Natural killer cell (primary cell): ENCODE data around the gene CCSER2. TPM values are rescaled to one million over a fixed set of nuclear protein-coding genes. Genes with fewer than 3 reads are reported as not detected.

Source experiments
- ATAC-seq, 3 donors: fragments of 150-1000 bp in 2 of 3; fragments of 200-7000 bp in 1 of 3; cut with Tn5 transposase; 1 replicate in 1 of 3; 2 replicates in 2 of 3; pipeline ENCODE4 v1.10.0; 2021; ENCODE audit warnings: mild to moderate bottlenecking in 2 of 3, moderate library complexity in 2 of 3
- DNase-seq, 2 donors: peaks; one replicate each; pipeline versions ENCODE4 v3.0.0 to v3.0.0-alpha.2; 2013 to 2021; ENCODE audit warnings: mixed read lengths in 1 of 2
- H3K27ac ChIP-seq: one replicate; pipeline ENCODE4 v1.5.1; 2013; ENCODE audit warnings: mild to moderate bottlenecking, low read length
- H3K27me3 ChIP-seq: one replicate; pipeline ENCODE4 v1.6.1; 2013; ENCODE audit warnings: low read length; ENCODE audit not compliant: control insufficient read depth, insufficient read depth
- H3K36me3 ChIP-seq: one replicate; pipeline ENCODE4 v1.6.1; 2013; ENCODE audit warnings: low read length; ENCODE audit not compliant: control insufficient read depth, insufficient read depth
- H3K4me1 ChIP-seq: one replicate; pipeline ENCODE4 v1.6.1; 2013; ENCODE audit warnings: low read length; ENCODE audit not compliant: control insufficient read depth, insufficient read depth
- H3K4me3 ChIP-seq: one replicate; pipeline ENCODE4 v1.5.1; 2013; ENCODE audit warnings: low read length
- H3K9me3 ChIP-seq: one replicate; pipeline ENCODE4 v1.6.1; 2013; ENCODE audit warnings: low read length; ENCODE audit not compliant: control insufficient read depth, insufficient read depth
- H3K27ac Mint-ChIP-seq, 2 donors: one replicate each; pipeline ENCODE4 v1.8.0; 2022; ENCODE audit warnings: mild to moderate bottlenecking in 2 of 2, mixed read lengths in 2 of 2, moderate library complexity in 1 of 2
- H3K27me3 Mint-ChIP-seq, 2 donors: one replicate each; pipeline ENCODE4 v1.8.0; 2022; ENCODE audit warnings: low read depth in 2 of 2, mixed read lengths in 2 of 2
- H3K36me3 Mint-ChIP-seq: one replicate; pipeline ENCODE4 v1.8.0; 2022; ENCODE audit warnings: mixed read lengths
- H3K4me1 Mint-ChIP-seq, 2 donors: one replicate each; pipeline ENCODE4 v1.8.0; 2022; ENCODE audit warnings: mixed read lengths in 2 of 2
- H3K4me3 Mint-ChIP-seq: one replicate; pipeline ENCODE4 v1.8.0; 2022; ENCODE audit warnings: mild to moderate bottlenecking, moderate library complexity, mixed read lengths
- H3K9me3 Mint-ChIP-seq, 2 donors: one replicate each; pipeline ENCODE4 v1.8.0; 2022; ENCODE audit warnings: mixed read lengths in 2 of 2
- whole genome bisulfite sequencing: methylation state at CpG from one replicate; pipeline ENCODE4 v1.1.7; 2013; ENCODE audit warnings: missing lambda C conversion rate; ENCODE audit not compliant: insufficient coverage; 5-methylcytosine and 5-hydroxymethylcytosine counted together
- intact Hi-C: fragments of 100-400 bp; cut with micrococcal nuclease; formaldehyde crosslinking; loops from one replicate; pipeline ENCODE4 v1.14.2; 2022
- total RNA-seq, 4 donors: library from RNA; stranded (reverse); fragments of 120-200 nt in 1 of 4; gene quantifications; one replicate each; pipeline versions ENCODE4 v1.2.3 to v1.2.4, GENCODE V29; 2013 to 2022
- TF ChIP-seq, protein P1 (sequence below): fragments of 200-600 bp; IDR thresholded peaks from one replicate; pipeline ENCODE4 v1.8.0; 2022; ENCODE audit warnings: antibody characterized with exemption

CCSER2 gene
- total RNA-seq, 3 donors from 2014 or later (not counting 1 experiment from before 2014, with no cell fraction given): 125 to 158 (median 146) TPM

DNA sequence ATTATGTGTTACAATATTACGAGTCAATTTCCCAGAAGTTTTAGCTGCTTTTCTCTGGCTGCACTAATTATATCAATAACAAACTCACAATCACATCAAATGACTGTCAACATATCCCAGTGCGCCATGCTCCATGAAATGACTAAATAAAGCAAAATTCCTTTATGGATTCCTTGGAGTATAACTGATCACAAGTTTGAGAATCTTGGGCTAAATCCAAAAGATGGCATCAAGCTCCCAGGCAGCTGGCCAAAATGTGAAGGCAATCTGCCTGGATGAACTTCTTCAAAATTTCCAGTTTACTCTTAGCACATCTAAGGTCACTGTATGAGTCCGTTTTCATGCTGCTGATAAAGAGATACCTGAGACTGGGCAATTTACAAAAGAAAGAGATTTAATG lies 210.8 kb downstream of the CCSER2 start:
- Histone ChIP-seq H3K9me3 (no peaks in the 10 kb centered on the region), H3K27me3 (peaks cover 3% of the 10 kb centered on the region), H3K36me3 (no peaks in the 10 kb centered on the region), H3K4me3 (no peak overlapping the region), H3K4me1 (peaks cover 11% of the 10 kb centered on the region), H3K27ac (no peak overlapping the region)
- Mint-ChIP-seq H3K27ac (no peak overlapping the region), H3K27me3 (peaks cover 13 to 28% of the 10 kb centered on the region in 2 donors), H3K4me1 (peaks cover 7 to 12% of the 10 kb centered on the region in 2 donors), H3K4me3 (no peak overlapping the region), H3K9me3 (no peaks in the 10 kb centered on the region), H3K36me3 (no peaks in the 10 kb centered on the region)
- ATAC-seq: no peak
- DNase-seq: no peak
- WGBS: 88% methylated on average over 3 of the region's 3 CpGs
- intact Hi-C loops: loop anchor here (10.0 kb wide), 2 partner anchors 94 to 404 kb away; partner anchors contain the start of gene GHITM
- TF ChIP-seq, protein P1, sequence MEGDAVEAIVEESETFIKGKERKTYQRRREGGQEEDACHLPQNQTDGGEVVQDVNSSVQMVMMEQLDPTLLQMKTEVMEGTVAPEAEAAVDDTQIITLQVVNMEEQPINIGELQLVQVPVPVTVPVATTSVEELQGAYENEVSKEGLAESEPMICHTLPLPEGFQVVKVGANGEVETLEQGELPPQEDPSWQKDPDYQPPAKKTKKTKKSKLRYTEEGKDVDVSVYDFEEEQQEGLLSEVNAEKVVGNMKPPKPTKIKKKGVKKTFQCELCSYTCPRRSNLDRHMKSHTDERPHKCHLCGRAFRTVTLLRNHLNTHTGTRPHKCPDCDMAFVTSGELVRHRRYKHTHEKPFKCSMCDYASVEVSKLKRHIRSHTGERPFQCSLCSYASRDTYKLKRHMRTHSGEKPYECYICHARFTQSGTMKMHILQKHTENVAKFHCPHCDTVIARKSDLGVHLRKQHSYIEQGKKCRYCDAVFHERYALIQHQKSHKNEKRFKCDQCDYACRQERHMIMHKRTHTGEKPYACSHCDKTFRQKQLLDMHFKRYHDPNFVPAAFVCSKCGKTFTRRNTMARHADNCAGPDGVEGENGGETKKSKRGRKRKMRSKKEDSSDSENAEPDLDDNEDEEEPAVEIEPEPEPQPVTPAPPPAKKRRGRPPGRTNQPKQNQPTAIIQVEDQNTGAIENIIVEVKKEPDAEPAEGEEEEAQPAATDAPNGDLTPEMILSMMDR: no peak

DNA sequence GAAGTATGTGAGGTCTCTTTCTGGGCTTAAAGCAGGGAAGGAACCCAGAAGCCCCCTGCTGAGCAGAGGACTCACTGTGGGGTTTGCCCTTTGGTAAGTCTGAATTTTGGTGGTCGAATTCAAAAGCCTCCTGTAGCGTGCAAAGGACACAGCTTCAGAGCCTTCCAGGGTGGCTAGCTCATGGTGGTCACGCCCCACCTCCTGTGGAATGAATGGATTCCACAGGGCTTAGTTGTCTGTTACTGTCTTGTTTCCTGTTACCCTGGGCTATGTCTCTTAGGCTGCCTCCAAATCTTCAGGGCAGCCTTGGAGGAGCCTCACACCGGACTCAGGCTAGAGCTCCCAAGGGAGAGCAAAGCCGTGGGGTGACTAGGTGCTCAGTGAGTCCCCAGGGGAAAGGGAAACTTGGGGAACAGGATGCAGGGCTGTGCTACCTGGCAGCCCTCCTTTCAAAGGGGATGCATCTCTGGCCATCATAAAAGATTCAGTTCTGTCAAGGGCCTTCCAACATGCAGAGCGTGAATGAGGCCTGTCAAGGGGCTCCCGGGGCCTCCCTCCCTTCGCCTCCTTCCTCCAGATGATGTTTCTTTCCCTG lies 211.7 kb downstream of the CCSER2 start:
- Histone ChIP-seq H3K27ac (no peak overlapping the region), H3K4me3 (no peak overlapping the region), H3K9me3 (no peaks in the 10 kb centered on the region), H3K36me3 (no peaks in the 10 kb centered on the region), H3K4me1 (peaks cover 11% of the 10 kb centered on the region), H3K27me3 (peaks cover 3% of the 10 kb centered on the region)
- no peak overlapping the region for H3K27ac Mint-ChIP-seq
- no peak overlapping the region for H3K4me3 Mint-ChIP-seq
- H3K4me1 Mint-ChIP-seq: peaks cover 7 to 12% of the 10 kb centered on the region in 2 donors
- no peak for ATAC-seq
- no peaks in the 10 kb centered on the region for H3K36me3 Mint-ChIP-seq
- H3K9me3 Mint-ChIP-seq: no peaks in the 10 kb centered on the region
- no peak for DNase-seq
- peaks cover 15 to 28% of the 10 kb centered on the region in 2 donors for H3K27me3 Mint-ChIP-seq
- TF ChIP-seq, protein P1: no peak
- WGBS: 35% methylated on average over 8 of the region's 8 CpGs
- intact Hi-C loops: no loop called here

DNA sequence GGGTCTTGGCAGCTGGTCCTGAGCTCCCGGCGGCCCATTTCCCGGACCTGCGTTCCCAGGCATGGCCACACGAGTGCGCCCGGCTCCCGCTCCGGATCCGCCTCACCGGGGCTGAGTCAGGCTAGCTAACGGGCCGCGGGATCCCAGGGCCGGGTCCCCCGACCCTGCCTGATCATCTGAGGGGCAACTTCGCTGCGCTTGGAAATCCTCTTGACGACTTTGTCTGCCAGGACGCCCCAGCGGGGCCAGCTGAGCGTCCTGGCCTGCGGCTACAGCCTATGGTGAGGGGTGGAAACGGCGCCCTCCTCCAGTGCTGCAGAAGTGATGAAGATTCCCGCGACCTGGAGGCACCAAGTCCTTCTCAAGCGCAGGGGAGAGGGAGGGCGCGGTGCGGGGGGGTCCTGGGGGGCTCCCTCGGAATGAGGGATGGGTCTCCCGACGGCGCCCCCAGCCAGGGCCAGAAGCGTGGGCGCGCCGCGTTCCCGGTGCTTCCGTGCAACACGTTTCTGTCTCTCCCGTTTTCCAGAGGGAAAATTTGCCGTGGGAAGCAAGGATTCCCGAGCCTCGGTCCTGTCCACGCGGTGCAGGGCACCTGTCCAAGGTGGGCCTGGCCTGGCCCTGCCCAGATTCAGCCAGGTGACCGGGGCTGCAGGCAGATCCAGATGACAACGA lies 212.4 kb downstream of the CCSER2 start:
- Histone ChIP-seq H3K27me3 (peaks cover 3% of the 10 kb centered on the region), H3K9me3 (no peaks in the 10 kb centered on the region), H3K27ac (no peak overlapping the region), H3K36me3 (no peaks in the 10 kb centered on the region), H3K4me3 (no peak overlapping the region), H3K4me1 (peaks cover 11% of the 10 kb centered on the region)
- peak overlapping the region; percentile 42 for H3K4me3 Mint-ChIP-seq
- H3K4me1 Mint-ChIP-seq: peaks cover 7 to 12% of the 10 kb centered on the region in 2 donors
- DNase-seq: peak; percentile 54 to 76
- no peaks in the 10 kb centered on the region for H3K9me3 Mint-ChIP-seq
- intact Hi-C loops: no loop called here
- peaks cover 15 to 28% of the 10 kb centered on the region in 2 donors for H3K27me3 Mint-ChIP-seq
- 10% methylated on average over 51 of the region's 51 CpGs for WGBS
- no peaks in the 10 kb centered on the region for H3K36me3 Mint-ChIP-seq
- TF ChIP-seq, protein P1: peak; percentile 46
- no peak overlapping the region for H3K27ac Mint-ChIP-seq
- peak; percentile 64 to 84 (median 84) for ATAC-seq
